NB4 (cell line): Measurements from ENCODE around the gene OSCAR.

ENCODE experiments used
- DNase-seq: peaks from one replicate; pipeline ENCODE4 v3.0.0; 2010; ENCODE audit warnings: low read depth
- H3K4me3 ChIP-seq: one replicate; pipeline ENCODE4 v1.5.1; 2011; ENCODE audit warnings: mild to moderate bottlenecking, low read depth, low read length, moderate library complexity
- CTCF ChIP-seq: IDR thresholded peaks from one replicate; pipeline ENCODE4 v1.5.1; 2012; ENCODE audit warnings: low read depth, low read length
- MAX ChIP-seq: IDR thresholded peaks from 2 replicates; pipeline ENCODE4 v1.6.1; 2011; ENCODE audit warnings: low read depth, low read length
- MYC ChIP-seq: IDR thresholded peaks from 2 replicates; pipeline ENCODE4 v1.6.1; 2011; ENCODE audit warnings: low read depth, low read length
- POLR2A ChIP-seq: IDR thresholded peaks from 2 replicates; pipeline ENCODE4 v1.6.1; 2011; ENCODE audit warnings: mild to moderate bottlenecking; ENCODE audit not compliant: insufficient read length; ENCODE audit errors: extremely low read depth

OSCAR gene

GRCh38 chr19:54127688-54128440 is 27.3 kb upstream of the OSCAR start:
- TF ChIP-seq MAX (no peak), POLR2A (no peak), MYC (no peak)
- H3K4me3 ChIP-seq: no peak overlapping the region
- no peak for DNase-seq

GRCh38 chr19:54125713-54126112 is 25.1 kb upstream of the OSCAR start:
- no peak for DNase-seq
- H3K4me3 ChIP-seq: no peak overlapping the region
- no peak for TF ChIP-seq POLR2A
- TF ChIP-seq CTCF: no peak
- TF ChIP-seq MYC: no peak
- TF ChIP-seq MAX: no peak

- no peak overlapping the region for H3K4me3 ChIP-seq
- DNase-seq: no peak
- TF ChIP-seq MYC: no peak
- no peak for TF ChIP-seq MAX
- no peak for TF ChIP-seq POLR2A
- TF ChIP-seq CTCF: no peak
These were observed 23.8 kb upstream of the OSCAR start for GRCh38 chr19:54124393-54124792.

- TF ChIP-seq MYC: no peak
- TF ChIP-seq CTCF: no peak
- TF ChIP-seq MAX: no peak
- TF ChIP-seq POLR2A: no peak
- no peak overlapping the region for H3K4me3 ChIP-seq
- DNase-seq: no peak
These were observed 23.1 kb upstream of the OSCAR start for GRCh38 chr19:54123682-54124081.

GRCh38 chr19:54121259-54121658 is 20.7 kb upstream of the OSCAR start:
- no peak for DNase-seq
- H3K4me3 ChIP-seq: no peak overlapping the region
- TF ChIP-seq MAX (no peak), POLR2A (no peak), MYC (no peak), CTCF (no peak)

GRCh38 chr19:54115109-54116063 is 14.8 kb upstream of the OSCAR start, which contains the start of the genes PRPF31 and TFPT:
Gene PRPF31 (plus strand): TSS chr19:54115754. CDS start chr19:54118279, 2,525 bp downstream.
Gene TFPT (minus strand): TSS chr19:54115657. CDS start chr19:54115269, 388 bp downstream.
- H3K4me3 ChIP-seq: peak within 1 kb of the TSS; percentile 99
- TF ChIP-seq CTCF (no peak), POLR2A (peak; percentile 56), MYC (peak; percentile 82), MAX (peak; percentile 32; the same call in 1 of the 2 replicates)
- DNase-seq: peak; percentile 97
